Naive thymus-derived CD4-positive, alpha-beta T cell (primary cell): ENCODE measurements around the gene CD7. TPM values are rescaled to one million over a fixed set of nuclear protein-coding genes. Genes with fewer than 3 reads are reported as not detected.
A peak's percentile ranks its signal among the peaks of the same experiment; 100 is the strongest.

Experiments
- ATAC-seq: fragments of 150-1000 bp; cut with Tn5 transposase; 2 replicates; pipeline ENCODE4 v1.10.0; 2021; ENCODE audit warnings: mild to moderate bottlenecking, moderate library complexity
- CTCF ChIA-PET: fragments of 350-600 bp; sonication (Branson Sonifier 250); formaldehyde crosslinking; loops from one replicate; lab custom pipeline; 2021; ENCODE audit warnings: antibody characterized with exemption; lab: Charles Lee
- POLR2A ChIA-PET: fragments of 350-600 bp; sonication (Branson Sonifier 250); formaldehyde crosslinking; loops from one replicate; lab custom pipeline; 2021; ENCODE audit warnings: antibody characterized with exemption, inconsistent platforms; lab: Charles Lee
- DNase-seq, 9 donors: peaks; one replicate each; pipeline versions ENCODE4 v3.0.0 to v3.0.0-alpha.2; 2020 to 2022; ENCODE audit warnings: mixed read lengths in 1 of 9
- H3K27ac ChIP-seq: one replicate; pipeline ENCODE4 v1.7.0; 2013; ENCODE audit warnings: mild to moderate bottlenecking, low read depth, low read length, moderate library complexity
- H3K27me3 ChIP-seq, 2 donors: one replicate each; pipeline ENCODE4 v1.7.0; 2013; ENCODE audit warnings: low read length in 2 of 2, mild to moderate bottlenecking in 2 of 2, moderate library complexity in 2 of 2; ENCODE audit not compliant: control insufficient read depth in 2 of 2, insufficient read depth in 2 of 2
- H3K36me3 ChIP-seq, 3 experiments: 1 replicate in 2 of 3; 2 replicates in 1 of 3; pipeline ENCODE4 v1.7.0; 2013; ENCODE audit warnings: low read length in 3 of 3, mild to moderate bottlenecking in 3 of 3, moderate library complexity in 1 of 3; ENCODE audit not compliant: insufficient read depth in 3 of 3, control insufficient read depth in 2 of 3
- H3K4me1 ChIP-seq, 2 donors: one replicate each; pipeline ENCODE4 v1.7.0; 2013; ENCODE audit warnings: low read length in 2 of 2, mild to moderate bottlenecking in 2 of 2, moderate library complexity in 1 of 2; ENCODE audit not compliant: control insufficient read depth in 2 of 2, insufficient read depth in 2 of 2
- H3K4me3 ChIP-seq: 2 replicates; pipeline ENCODE4 v1.7.0; 2013; ENCODE audit warnings: mild to moderate bottlenecking, low read length
- H3K9me3 ChIP-seq, 3 experiments: 1 replicate in 2 of 3; 2 replicates in 1 of 3; pipeline ENCODE4 v1.7.0; 2013; ENCODE audit warnings: low read length in 3 of 3; ENCODE audit not compliant: control insufficient read depth in 2 of 3
- H3K27ac Mint-ChIP-seq, 9 donors: one replicate each; pipeline ENCODE4 v1.8.0; 2020 to 2022; ENCODE audit warnings: mixed read lengths in 9 of 9, mild to moderate bottlenecking in 8 of 9, moderate library complexity in 5 of 9, inconsistent platforms in 2 of 9
- H3K27me3 Mint-ChIP-seq, 5 donors: one replicate each; pipeline ENCODE4 v1.8.0; 2021 to 2022; ENCODE audit warnings: mixed read lengths in 5 of 5, mild to moderate bottlenecking in 1 of 5
- H3K36me3 Mint-ChIP-seq, 5 donors: one replicate each; pipeline ENCODE4 v1.8.0; 2020 to 2022; ENCODE audit warnings: mixed read lengths in 5 of 5, mild to moderate bottlenecking in 3 of 5, inconsistent platforms in 1 of 5
- H3K4me1 Mint-ChIP-seq, 7 donors: one replicate each; pipeline ENCODE4 v1.8.0; 2020 to 2022; ENCODE audit warnings: mixed read lengths in 7 of 7, mild to moderate bottlenecking in 3 of 7, inconsistent platforms in 1 of 7
- H3K4me3 Mint-ChIP-seq, 10 donors: one replicate each; pipeline ENCODE4 v1.8.0; 2020 to 2022; ENCODE audit warnings: mild to moderate bottlenecking in 10 of 10, mixed read lengths in 10 of 10, moderate library complexity in 6 of 10, inconsistent platforms in 2 of 10
- H3K9me3 Mint-ChIP-seq, 11 donors: one replicate each; pipeline ENCODE4 v1.8.0; 2020 to 2022; ENCODE audit warnings: mixed read lengths in 11 of 11, mild to moderate bottlenecking in 4 of 11, inconsistent platforms in 1 of 11, moderate library complexity in 1 of 11
- intact Hi-C, 2 donors: fragments of 100-400 bp; cut with micrococcal nuclease; formaldehyde crosslinking; loops; one replicate each; pipeline ENCODE4 v1.15.1; 2023
- polyA plus RNA-seq, 2 donors: library from polyadenylated mRNA; unstranded; fragments of 300-500 nt; fragmentation: Illumina TruSeq; gene quantifications; one replicate each; pipeline ENCODE4 v1.2.3, GENCODE V29; 2021
- total RNA-seq, 6 experiments: library from RNA in 5 of 6; stranded (reverse) in 5 of 6; gene quantifications; 1 replicate in 5 of 6; 2 replicates in 1 of 6; pipeline ENCODE4 v1.2.3 and lab custom pipeline; 2021 to 2026

CD7 gene
- total and polyA plus RNA-seq, 7 experiments from 2014 or later: 61.9 to 390 (median 169) TPM

GRCh38 chr17:82300228-82300627 is 17.2 kb downstream of the CD7 start:
- Mint-ChIP-seq H3K9me3 (peaks cover 0 to 3% (median 0%) of the 10 kb centered on the region in 11 donors), H3K36me3 (no peaks in the 10 kb centered on the region), H3K27me3 (peaks cover 0 to 3% (median 0%) of the 10 kb centered on the region in 5 donors), H3K4me1 (peaks cover 24 to 90% (median 73%) of the 10 kb centered on the region in 7 donors), H3K4me3 (peak overlapping the region; percentile 92 to 99 (median 98)), H3K27ac (peak overlapping the region; percentile 100)
- Histone ChIP-seq H3K36me3 (no peaks in the 10 kb centered on the region), H3K27ac (peak overlapping the region; percentile 98), H3K4me1 (peaks cover 76 to 79% of the 10 kb centered on the region in 2 donors), H3K27me3 (no peaks in the 10 kb centered on the region), H3K9me3 (no peaks in the 10 kb centered on the region), H3K4me3 (peak overlapping the region; percentile 16)
- ATAC-seq: no peak
- DNase-seq: no peak
- POLR2A ChIA-PET: interaction anchor here (4.0 to 12.4 kb wide), 5 partner anchors 7 to 94 kb away, joined by 24 to 237 read pairs (median 27); partner anchors contain the start of genes CD7 and SECTM1
- intact Hi-C loops: no loop called here
- CTCF ChIA-PET: interaction anchor here (0.6 to 6.9 kb wide), 10 partner anchors 9 to 332 kb away, joined by 3 to 61 read pairs (median 4); partner anchors contain the start of gene CD7

- ATAC-seq: no peak
- H3K36me3 Mint-ChIP-seq: no peaks in the 10 kb centered on the region
- H3K27ac ChIP-seq: peak overlapping the region; percentile 98
These were observed 18.0 kb downstream of the CD7 start for GRCh38 chr17:82299452-82299851.

DNA sequence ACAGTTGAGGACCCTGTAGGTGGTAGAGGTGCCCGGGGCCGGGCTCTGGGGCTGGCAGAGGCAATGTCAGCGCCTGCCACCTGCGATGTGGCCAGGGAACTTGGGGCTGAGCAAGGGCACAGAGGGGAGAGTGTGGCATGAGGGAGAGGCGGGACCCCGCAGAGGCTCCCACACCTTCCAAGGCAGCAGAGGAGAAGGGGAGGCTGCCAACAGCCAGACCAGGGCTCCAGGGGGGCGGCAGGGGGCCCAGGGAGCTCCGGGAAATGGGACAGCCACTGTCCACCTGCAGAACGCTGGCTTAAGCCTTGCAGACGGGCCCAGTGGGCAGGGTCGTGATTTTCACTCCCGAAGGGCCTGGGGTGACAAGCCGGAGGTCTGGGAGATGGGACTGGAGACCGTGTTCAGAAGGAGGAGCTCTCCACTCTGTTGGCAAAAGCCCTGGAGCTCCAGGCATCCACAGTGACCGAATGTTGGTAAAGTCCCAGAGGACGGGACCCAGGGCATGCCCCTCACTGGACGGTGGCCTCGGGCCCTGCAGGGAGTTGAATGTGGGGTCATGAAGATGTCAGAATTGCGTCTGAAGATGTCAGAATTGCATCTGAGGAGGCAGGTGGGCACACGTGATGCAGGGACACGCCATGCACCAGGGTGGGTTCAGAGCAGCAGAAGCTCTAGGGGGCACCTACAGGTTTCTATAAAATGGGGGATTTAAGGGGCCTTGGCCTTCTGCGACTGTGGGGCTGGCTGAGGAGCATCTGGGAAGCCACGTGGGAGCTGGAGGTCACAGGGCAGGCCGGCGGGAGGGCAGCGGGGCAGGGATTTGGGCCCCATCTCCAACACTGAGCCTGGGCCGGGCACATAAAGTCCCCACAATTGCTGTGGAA is 18.6 kb downstream of the CD7 start:
- DNase-seq (peak in 2 of 9 donors; percentile 25 to 29), ATAC-seq (no peak)
- intact Hi-C loops: loop anchor here (1.0 to 10.0 kb wide), 12 partner anchors 19 to 434 kb away; partner anchors contain the start of genes CSNK1D (in 2 of the 2), CD7 (in 1 of the 2), CENPX (in 1 of the 2) and DCXR (in 1 of the 2)
- Histone ChIP-seq H3K4me1 (peaks cover 69 to 73% of the 10 kb centered on the region in 2 donors), H3K9me3 (no peaks in the 10 kb centered on the region), H3K4me3 (peak overlapping the region; percentile 57), H3K27ac (peak overlapping the region; percentile 98), H3K36me3 (no peaks in the 10 kb centered on the region), H3K27me3 (no peaks in the 10 kb centered on the region)
- H3K27ac Mint-ChIP-seq: peak overlapping the region; percentile 100
- ChIA-PET POLR2A (interaction anchor here (0.8 to 12.4 kb wide), 27 partner anchors 10 to 331 kb away, joined by 3 to 237 read pairs (median 7); partner anchors contain the start of genes CCDC57, CD7, CSNK1D and HEXD), CTCF (interaction anchor here (1.1 to 6.9 kb wide), 5 partner anchors 17 to 63 kb away, joined by 3 to 61 read pairs (median 30); partner anchors contain the start of gene CD7)
- H3K4me1 Mint-ChIP-seq: peaks cover 32 to 93% (median 78%) of the 10 kb centered on the region in 7 donors
- H3K4me3 Mint-ChIP-seq: peak overlapping the region; percentile 92 to 99 (median 98)
- H3K27me3 Mint-ChIP-seq: peaks cover 0 to 3% (median 0%) of the 10 kb centered on the region in 5 donors
- H3K9me3 Mint-ChIP-seq: peaks cover 0 to 4% (median 0%) of the 10 kb centered on the region in 11 donors
- no peaks in the 10 kb centered on the region for H3K36me3 Mint-ChIP-seq

More at GRCh38 chr17:82299452-82299851, 18.0 kb downstream of the CD7 start:
- Mint-ChIP-seq H3K4me3 (peak overlapping the region; percentile 92 to 99 (median 98)), H3K9me3 (peaks cover 0 to 4% (median 0%) of the 10 kb centered on the region in 11 donors), H3K4me1 (peaks cover 29 to 89% (median 75%) of the 10 kb centered on the region in 7 donors), H3K27ac (peak overlapping the region; percentile 100), H3K27me3 (peaks cover 0 to 3% (median 0%) of the 10 kb centered on the region in 5 donors)
- Histone ChIP-seq H3K4me1 (peaks cover 74 to 76% of the 10 kb centered on the region in 2 donors), H3K27me3 (no peaks in the 10 kb centered on the region), H3K4me3 (peak overlapping the region; percentile 57), H3K36me3 (no peaks in the 10 kb centered on the region), H3K9me3 (no peaks in the 10 kb centered on the region)
- DNase-seq: peak in 8 of 9 donors; percentile 52 to 64 (median 56)
- intact Hi-C loops: loop anchor here (2.0 to 10.0 kb wide), 6 partner anchors 63 to 435 kb away; partner anchors contain the start of genes CENPX (in 1 of the 2), HEXD (in 1 of the 2), LRRC45 (in 1 of the 2) and OGFOD3 (in 1 of the 2)
- ChIA-PET CTCF (interaction anchor here (0.7 to 6.9 kb wide), 7 partner anchors 10 to 149 kb away, joined by 3 to 61 read pairs (median 4); partner anchors contain the start of gene CD7), POLR2A (interaction anchor here (2.1 to 12.4 kb wide), 9 partner anchors 13 to 149 kb away, joined by 7 to 237 read pairs (median 24); partner anchors contain the start of genes CD7, CSNK1D, HEXD and OGFOD3)

DNA sequence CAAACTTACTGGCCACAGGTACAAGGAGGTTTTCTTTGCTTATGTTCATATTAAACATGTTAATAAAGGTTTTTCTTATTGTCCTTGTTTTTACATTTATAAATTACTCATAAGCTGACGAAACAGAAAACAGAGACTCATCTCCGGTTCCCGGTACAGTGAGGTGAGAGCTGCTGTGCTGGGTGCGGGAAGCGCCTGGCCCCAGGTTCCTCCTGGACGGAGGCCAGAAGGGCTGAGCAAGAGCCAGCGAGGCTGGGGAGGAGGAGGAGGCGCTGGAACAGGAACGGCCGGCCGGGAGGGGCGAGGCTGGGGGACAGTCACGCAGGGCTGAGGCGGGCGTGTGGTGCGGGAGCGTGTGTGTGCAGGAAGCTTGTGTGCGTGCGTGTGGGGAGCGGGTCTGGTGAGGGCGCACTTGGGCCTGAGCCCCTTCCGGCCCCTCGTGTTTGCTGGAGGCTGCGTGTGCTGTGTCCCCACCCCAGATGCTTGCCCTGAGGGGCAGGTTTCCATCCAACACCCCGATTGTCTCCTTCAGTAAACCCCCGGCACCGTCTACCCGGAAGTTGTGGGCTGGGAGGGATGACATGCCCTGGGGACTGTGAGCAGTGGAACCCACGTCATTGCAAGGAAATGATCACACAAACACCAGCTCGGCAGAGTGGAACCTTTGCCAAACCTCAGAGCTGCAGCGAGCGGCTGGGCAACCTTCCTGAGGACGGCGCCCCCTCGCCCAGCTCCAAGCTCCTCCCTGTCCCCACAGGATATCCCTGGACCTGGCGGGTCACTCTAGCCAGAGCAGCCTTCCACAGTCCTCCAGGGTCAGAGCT is 19.5 kb downstream of the CD7 start:
- Histone ChIP-seq H3K27me3 (no peaks in the 10 kb centered on the region), H3K4me1 (peaks cover 61 to 65% of the 10 kb centered on the region in 2 donors), H3K4me3 (peak overlapping the region; percentile 57), H3K9me3 (no peaks in the 10 kb centered on the region), H3K36me3 (no peaks in the 10 kb centered on the region), H3K27ac (peak overlapping the region; percentile 98)
- intact Hi-C loops: loop anchor here (1.0 to 10.0 kb wide), 13 partner anchors 19 to 433 kb away; partner anchors contain the start of genes CSNK1D (in 2 of the 2), CD7 (in 1 of the 2), CENPX (in 1 of the 2) and DCXR (in 1 of the 2)
- Mint-ChIP-seq H3K4me1 (peaks cover 23 to 89% (median 76%) of the 10 kb centered on the region in 7 donors), H3K27ac (peak overlapping the region; percentile 100), H3K36me3 (peaks cover 0 to 1% (median 0%) of the 10 kb centered on the region in 5 donors), H3K9me3 (peaks cover 0 to 4% (median 0%) of the 10 kb centered on the region in 11 donors), H3K4me3 (peak overlapping the region; percentile 92 to 99 (median 98)), H3K27me3 (peaks cover 0 to 3% (median 0%) of the 10 kb centered on the region in 5 donors)
- POLR2A ChIA-PET: interaction anchor here (0.8 to 12.4 kb wide), 29 partner anchors 7 to 330 kb away, joined by 3 to 237 read pairs (median 7); partner anchors contain the start of genes CCDC57, CD7, CSNK1D and HEXD
- CTCF ChIA-PET: interaction anchor here (0.7 to 6.9 kb wide), 6 partner anchors 18 to 172 kb away, joined by 3 to 61 read pairs (median 18); partner anchors contain the start of gene CD7
- DNase-seq (peak; percentile 68 to 99 (median 96)), ATAC-seq (peak; percentile 86)

DNA sequence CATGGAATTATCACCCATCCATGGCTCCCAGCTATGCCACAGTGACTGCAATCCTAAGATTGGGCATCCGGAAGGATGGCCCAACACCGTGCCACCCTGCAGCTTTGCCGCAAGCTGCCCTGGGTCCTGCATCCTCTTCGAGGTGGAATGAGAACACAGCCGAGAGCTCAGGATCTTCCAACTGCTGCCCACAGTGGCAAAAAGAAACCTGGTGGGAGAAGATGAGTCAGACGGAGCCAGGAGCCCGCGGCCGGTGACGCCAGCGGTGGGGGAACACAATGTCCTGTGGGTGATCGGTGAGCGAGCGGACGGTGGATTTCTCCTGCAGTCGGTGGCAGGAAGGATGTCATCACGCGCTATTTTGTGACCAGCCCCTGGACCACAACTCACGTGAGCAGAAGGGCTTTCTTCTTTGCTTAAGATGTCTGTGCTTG is 20.1 kb downstream of the CD7 start:
- DNase-seq (peak in 4 of 9 donors; percentile 56 to 88 (median 74)), ATAC-seq (peak; percentile 25)
- peaks cover 56 to 58% of the 10 kb centered on the region in 2 donors for H3K4me1 ChIP-seq
- no peaks in the 10 kb centered on the region for H3K27me3 ChIP-seq
- H3K9me3 ChIP-seq: no peaks in the 10 kb centered on the region
- H3K4me3 Mint-ChIP-seq: peak overlapping the region; percentile 92 to 99 (median 98)
- peaks cover 0 to 3% (median 0%) of the 10 kb centered on the region in 5 donors for H3K27me3 Mint-ChIP-seq
- no peaks in the 10 kb centered on the region for H3K36me3 ChIP-seq
- peak overlapping the region; percentile 100 for H3K27ac Mint-ChIP-seq
- H3K4me1 Mint-ChIP-seq: peaks cover 22 to 88% (median 75%) of the 10 kb centered on the region in 7 donors
- intact Hi-C loops: loop anchor here (2.0 to 10.0 kb wide), 4 partner anchors 58 to 432 kb away; partner anchors contain the start of genes CENPX (in 1 of the 2), HEXD (in 1 of the 2), LRRC45 (in 1 of the 2) and OGFOD3 (in 1 of the 2)
- H3K27ac ChIP-seq: peak overlapping the region; percentile 98
- ChIA-PET CTCF (interaction anchor here (0.7 to 6.9 kb wide), 5 partner anchors 19 to 171 kb away, joined by 3 to 61 read pairs (median 7); partner anchors contain the start of gene CD7), POLR2A (interaction anchor here (0.6 to 12.4 kb wide), 24 partner anchors 8 to 330 kb away, joined by 3 to 237 read pairs (median 8); partner anchors contain the start of genes CCDC57, CD7, CSNK1D and HEXD)
- H3K36me3 Mint-ChIP-seq: peaks cover 0 to 1% (median 0%) of the 10 kb centered on the region in 5 donors
- peaks cover 0 to 4% (median 0%) of the 10 kb centered on the region in 11 donors for H3K9me3 Mint-ChIP-seq
- peak overlapping the region; percentile 57 for H3K4me3 ChIP-seq
